GM23338 (cell line): ENCODE data around the gene ING3. TPM values are rescaled to one million over a fixed set of nuclear protein-coding genes. Genes with fewer than 3 reads are reported as not detected.

Source experiments
- CREB1 ChIP-seq: fragments of 250-450 bp; sonication (Bioruptor Pico); IDR thresholded peaks from 2 replicates; pipeline ENCODE4 v1.5.0; 2020; ENCODE audit warnings: low read depth, mild to moderate bottlenecking, moderate library complexity
- CTCF ChIP-seq, 2 experiments: fragments of 200-600 bp in 1 of 2; sonication (generic) in 1 of 2; conservative IDR thresholded peaks; 2 replicates each; pipeline versions ENCODE4 v1.5.1 to v1.6.1; 2016 to 2017; ENCODE audit warnings: antibody characterized with exemption in 2 of 2, low read depth in 2 of 2, mild to moderate bottlenecking in 2 of 2, moderate library complexity in 1 of 2
- ETS1 ChIP-seq: IDR thresholded peaks from 2 replicates; pipeline ENCODE4 v1.6.1; 2016; ENCODE audit warnings: antibody characterized with exemption
- EZH2 ChIP-seq: fragments of 200-600 bp; sonication (generic); IDR thresholded peaks from one replicate; pipeline ENCODE4 v1.8.0; 2017; ENCODE audit warnings: antibody characterized with exemption, mild to moderate bottlenecking, low read depth; ENCODE audit not compliant: unreplicated experiment
- EZH2phosphoT487 ChIP-seq: fragments of 200-600 bp; sonication (generic); IDR thresholded peaks from one replicate; pipeline ENCODE4 v1.8.1; 2018; ENCODE audit warnings: antibody characterized with exemption; ENCODE audit not compliant: unreplicated experiment
- JUNB ChIP-seq: IDR thresholded peaks from one replicate; pipeline ENCODE4 v1.6.1; 2016; ENCODE audit warnings: antibody characterized with exemption; ENCODE audit not compliant: unreplicated experiment
- NANOG ChIP-seq: IDR thresholded peaks from 2 replicates; pipeline ENCODE4 v1.6.1; 2016; ENCODE audit warnings: antibody characterized with exemption, borderline replicate concordance
- ZNF114 ChIP-seq: fragments of 250-450 bp; sonication (Bioruptor Pico); IDR thresholded peaks from 2 replicates; pipeline ENCODE4 v1.5.0; 2020; ENCODE audit warnings: mild to moderate bottlenecking, moderate library complexity
- ZNF462 ChIP-seq: fragments of 250-450 bp; sonication (Bioruptor Pico); IDR thresholded peaks from 2 replicates; pipeline ENCODE4 v1.5.0; 2020; ENCODE audit warnings: mild to moderate bottlenecking, moderate library complexity
- polyA plus RNA-seq: library from polyadenylated mRNA; unstranded; fragments of >200 nt; fragmentation: Nextera tagmentation; extraction: Ambion mirVana; gene quantifications from 2 replicates; pipeline ENCODE4 v1.2.1, GENCODE V29; 2016
- total RNA-seq: library from RNA; depleted of rRNA; stranded (reverse); fragments of >200 nt; shearing (Covaris generic); gene quantifications from 2 replicates; pipeline ENCODE4 v1.2.3, GENCODE V29; 2014

Gene ING3
- total and polyA plus RNA-seq, 2 experiments from 2014 or later = 17.8 to 26.2 TPM

- TF ChIP-seq ZNF462 (CRISPR knock-in tag) (no peak), EZH2phosphoT487 (no peak), CREB1 (no peak), NANOG (no peak), ETS1 (no peak), CTCF (conservative IDR thresholded peaks at IDR 0.05; ENCODE audit: low read depth in 2 of 2) (no peak), JUNB (no peak), EZH2 (no peak), ZNF114 (CRISPR knock-in tag) (no peak)
Observed at GRCh38 chr7:120951826-120952225, 1.2 kb downstream of the ING3 start (continued).
